Cardiac fibroblast (primary cell): ENCODE data around the gene AP1G1.
"Not testable (repeated sequence)": the region's sequence is repeated elsewhere in the genome, so short reads cannot be mapped to it uniquely, and the experiment has no call there.

Source experiments
- DNase-seq, 2 donors: peaks; one replicate each; pipeline versions ENCODE4 v3.0.0 to v3.0.0-alpha.2; 2010; ENCODE audit warnings: low read depth in 2 of 2
- H3K4me3 ChIP-seq, 2 donors: replicated peaks in 1 of 2; 1 replicate in 1 of 2; 2 replicates in 1 of 2; pipeline ENCODE4 v1.5.1; 2011; ENCODE audit warnings: low read depth in 2 of 2, low read length in 2 of 2, mild to moderate bottlenecking in 2 of 2, moderate library complexity in 1 of 2
- CTCF ChIP-seq: IDR thresholded peaks from one replicate; pipeline ENCODE4 v1.5.1; 2011; ENCODE audit warnings: low read depth, mild to moderate bottlenecking, low read length, inconsistent platforms

Gene AP1G1

DNA sequence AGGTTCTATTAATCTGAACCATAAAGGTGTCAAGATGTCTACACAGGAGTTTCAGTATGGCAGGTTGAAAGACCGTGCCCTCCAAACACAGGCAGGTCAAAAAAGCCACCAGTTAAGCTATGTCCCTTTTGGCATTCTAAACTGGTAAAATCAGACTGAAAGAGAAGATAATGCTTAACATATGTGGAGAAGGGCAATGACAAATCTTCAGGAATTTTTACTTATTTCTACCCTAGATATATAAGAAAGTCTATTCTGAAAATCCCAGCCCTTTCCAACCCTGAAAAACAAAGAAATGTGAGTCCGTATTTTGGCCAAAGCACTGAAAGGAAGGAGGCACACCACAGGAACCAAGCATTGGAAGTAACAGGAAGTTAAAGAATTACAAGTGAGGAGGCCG is 16.5 kb downstream of the AP1G1 start:
- H3K4me3 ChIP-seq: no peak overlapping the region
- no peak for DNase-seq
- no peak for TF ChIP-seq CTCF

DNA sequence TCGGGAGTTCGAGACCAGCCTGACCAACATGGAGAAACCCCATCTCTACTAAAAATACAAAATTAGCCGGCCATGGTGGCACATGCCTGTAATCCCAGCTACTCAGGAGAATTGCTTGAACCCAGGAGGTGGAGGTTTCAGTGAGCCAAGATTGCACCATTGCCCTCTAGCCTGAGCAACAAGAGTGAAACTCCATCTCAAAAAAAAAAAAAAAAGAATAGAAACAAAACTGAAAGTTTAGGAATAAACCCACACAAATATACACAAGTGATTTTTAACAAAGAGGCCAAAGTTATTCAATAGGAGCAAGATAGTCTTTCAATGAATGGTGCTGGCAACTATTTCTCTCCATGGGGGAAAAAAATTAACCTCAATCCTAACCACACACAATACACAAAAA is 18.3 kb downstream of the AP1G1 start:
- H3K4me3 ChIP-seq, DNase-seq: not testable (repeated sequence)

DNA sequence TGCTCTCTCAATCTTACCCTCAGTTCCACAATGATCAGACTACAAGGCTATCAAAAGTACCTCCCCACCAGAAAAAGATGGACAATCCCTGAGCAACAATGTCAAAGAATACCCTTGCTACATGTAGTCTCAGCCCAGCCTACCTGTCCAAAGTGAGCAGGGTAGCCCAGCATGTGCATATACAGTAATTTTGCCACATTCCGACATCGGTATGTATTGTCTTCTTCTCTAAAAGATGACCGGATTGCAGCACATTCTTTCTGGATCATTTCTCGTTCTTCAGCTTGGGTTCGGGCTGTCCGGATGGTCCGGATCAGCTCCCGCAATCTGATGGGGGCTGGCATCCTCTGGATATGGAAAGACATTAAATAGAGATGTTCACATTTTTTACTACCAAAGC is 19.5 kb downstream of the AP1G1 start:
- DNase-seq: no peak
- TF ChIP-seq CTCF: no peak
- H3K4me3 ChIP-seq: no peak overlapping the region

DNA sequence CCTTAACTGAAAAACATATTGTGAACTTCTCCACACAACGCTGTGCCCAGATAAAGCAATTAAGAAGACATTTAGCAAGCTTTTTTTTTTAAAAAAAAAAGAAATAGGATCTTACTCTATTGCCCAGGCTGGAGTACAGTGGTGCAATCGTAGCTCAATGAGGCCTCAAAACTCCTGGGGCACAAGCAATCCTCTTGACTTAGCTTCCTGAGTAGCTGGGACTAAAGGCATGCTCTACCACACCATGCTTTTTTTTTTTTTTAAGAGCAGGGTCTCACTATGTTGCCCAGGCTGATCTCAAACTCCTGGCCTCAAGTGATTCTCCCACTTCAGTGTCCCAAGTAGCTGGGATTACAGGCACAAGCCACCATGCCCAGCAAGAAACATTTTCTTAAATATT is 20.1 kb downstream of the AP1G1 start:
- no peak for DNase-seq
- TF ChIP-seq CTCF: no peak
- H3K4me3 ChIP-seq: no peak overlapping the region

GRCh38 chr16:71785143-71785542 is 23.5 kb downstream of the AP1G1 start:
- H3K4me3 ChIP-seq, DNase-seq: not testable (repeated sequence)

- H3K4me3 ChIP-seq: no peak overlapping the region
- TF ChIP-seq CTCF: no peak
- DNase-seq: no peak
Observed at GRCh38 chr16:71784093-71784492, 24.5 kb downstream of the AP1G1 start.

- TF ChIP-seq CTCF: no peak
- no peak overlapping the region for H3K4me3 ChIP-seq
- DNase-seq: peak in 1 of 2 donors; percentile 43
Observed at GRCh38 chr16:71781741-71782140, 26.9 kb downstream of the AP1G1 start.

DNA sequence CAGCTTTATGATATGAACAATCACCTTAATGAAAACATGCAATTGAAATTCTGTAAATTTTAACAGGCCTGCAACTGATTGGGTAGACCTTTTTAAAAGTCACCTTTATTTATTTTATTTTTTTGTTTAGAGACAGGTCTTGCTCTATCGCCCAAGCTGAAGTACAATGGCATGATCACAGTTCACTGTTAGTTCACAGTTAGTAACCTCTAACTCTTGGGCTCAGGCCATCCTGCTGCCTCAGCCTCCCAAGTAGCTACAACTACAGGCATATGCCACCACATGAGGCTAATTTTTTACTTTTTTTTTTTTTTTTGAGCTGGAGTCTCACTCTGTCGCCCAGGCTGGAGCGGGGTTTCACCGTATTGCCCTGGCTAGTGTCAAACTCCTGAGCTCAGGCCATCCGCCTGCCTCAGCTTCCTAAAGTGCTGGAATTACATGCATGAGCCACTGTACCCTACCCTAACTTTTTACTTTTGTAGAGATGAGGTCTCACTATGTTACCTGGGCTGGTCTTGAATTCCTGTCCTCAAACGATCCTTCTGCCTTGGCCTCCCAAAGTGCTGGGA is 28.0 kb downstream of the AP1G1 start:
- no peak overlapping the region for H3K4me3 ChIP-seq
- DNase-seq: no peak
- no peak for TF ChIP-seq CTCF
